Mesothelial cell of epicardium (in vitro differentiated cells): ENCODE measurements around the gene IDH3G. TPM values are rescaled to one million over a fixed set of nuclear protein-coding genes. Genes with fewer than 3 reads are reported as not detected.

Experiments used
- DNase-seq, 2 experiments: peaks; one replicate each; pipeline ENCODE4 v3.0.0; 2021; ENCODE audit warnings: low spot score in 2 of 2; ENCODE audit not compliant: unreplicated experiment in 2 of 2
- H3K27ac Mint-ChIP-seq: 2 replicates; pipeline ENCODE4 v1.8.0; 2021; ENCODE audit warnings: mixed read lengths
- H3K27me3 Mint-ChIP-seq: 2 replicates; pipeline ENCODE4 v1.8.0; 2021; ENCODE audit warnings: low read depth, mixed read lengths
- H3K36me3 Mint-ChIP-seq: 2 replicates; pipeline ENCODE4 v1.8.0; 2021; ENCODE audit warnings: mixed read lengths
- H3K4me1 Mint-ChIP-seq: 2 replicates; pipeline ENCODE4 v1.8.0; 2021; ENCODE audit warnings: mixed read lengths
- H3K4me3 Mint-ChIP-seq: 2 replicates; pipeline ENCODE4 v1.8.0; 2021; ENCODE audit warnings: mild to moderate bottlenecking, moderate library complexity, mixed read lengths
- H3K9me3 Mint-ChIP-seq: 2 replicates; pipeline ENCODE4 v1.8.0; 2021; ENCODE audit warnings: mixed read lengths
- total RNA-seq: library from RNA; stranded (reverse); gene quantifications from 3 replicates; pipeline ENCODE4 v1.2.1, GENCODE V29; 2021
- TF ChIP-seq, protein P1 (sequence below): fragments of 200-600 bp; sonication (generic); IDR thresholded peaks from one replicate; pipeline ENCODE4 v1.5.0; 2021; ENCODE audit warnings: antibody characterized with exemption; ENCODE audit not compliant: unreplicated experiment

IDH3G gene
- total RNA-seq, 1 donor from 2014 or later = 53.5 TPM

GRCh38 chrX:153800177-153800722, 6.1 kb upstream of the IDH3G start:
- no peak overlapping the region for H3K4me3 Mint-ChIP-seq
- no peaks in the 10 kb centered on the region for H3K27me3 Mint-ChIP-seq
- peaks cover 16% of the 10 kb centered on the region for H3K4me1 Mint-ChIP-seq
- no peaks in the 10 kb centered on the region for H3K9me3 Mint-ChIP-seq
- DNase-seq = no peak
- no peak overlapping the region for H3K27ac Mint-ChIP-seq
- no peaks in the 10 kb centered on the region for H3K36me3 Mint-ChIP-seq
- TF ChIP-seq, protein P1, sequence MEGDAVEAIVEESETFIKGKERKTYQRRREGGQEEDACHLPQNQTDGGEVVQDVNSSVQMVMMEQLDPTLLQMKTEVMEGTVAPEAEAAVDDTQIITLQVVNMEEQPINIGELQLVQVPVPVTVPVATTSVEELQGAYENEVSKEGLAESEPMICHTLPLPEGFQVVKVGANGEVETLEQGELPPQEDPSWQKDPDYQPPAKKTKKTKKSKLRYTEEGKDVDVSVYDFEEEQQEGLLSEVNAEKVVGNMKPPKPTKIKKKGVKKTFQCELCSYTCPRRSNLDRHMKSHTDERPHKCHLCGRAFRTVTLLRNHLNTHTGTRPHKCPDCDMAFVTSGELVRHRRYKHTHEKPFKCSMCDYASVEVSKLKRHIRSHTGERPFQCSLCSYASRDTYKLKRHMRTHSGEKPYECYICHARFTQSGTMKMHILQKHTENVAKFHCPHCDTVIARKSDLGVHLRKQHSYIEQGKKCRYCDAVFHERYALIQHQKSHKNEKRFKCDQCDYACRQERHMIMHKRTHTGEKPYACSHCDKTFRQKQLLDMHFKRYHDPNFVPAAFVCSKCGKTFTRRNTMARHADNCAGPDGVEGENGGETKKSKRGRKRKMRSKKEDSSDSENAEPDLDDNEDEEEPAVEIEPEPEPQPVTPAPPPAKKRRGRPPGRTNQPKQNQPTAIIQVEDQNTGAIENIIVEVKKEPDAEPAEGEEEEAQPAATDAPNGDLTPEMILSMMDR = no peak

GRCh38 chrX:153799326-153799725, 5.2 kb upstream of the IDH3G start:
- no peaks in the 10 kb centered on the region for H3K9me3 Mint-ChIP-seq
- no peaks in the 10 kb centered on the region for H3K36me3 Mint-ChIP-seq
- TF ChIP-seq, protein P1 = no peak
- no peak for DNase-seq
- H3K4me1 Mint-ChIP-seq = peaks cover 18% of the 10 kb centered on the region
- H3K4me3 Mint-ChIP-seq = no peak overlapping the region
- no peaks in the 10 kb centered on the region for H3K27me3 Mint-ChIP-seq
- H3K27ac Mint-ChIP-seq = no peak overlapping the region

- Mint-ChIP-seq H3K4me3 (no peak overlapping the region), H3K36me3 (peaks cover 3% of the 10 kb centered on the region), H3K27ac (no peak overlapping the region), H3K27me3 (no peaks in the 10 kb centered on the region), H3K4me1 (peaks cover 20% of the 10 kb centered on the region), H3K9me3 (peaks cover 5% of the 10 kb centered on the region)
- TF ChIP-seq, protein P1 = no peak
- no peak for DNase-seq
These were observed 3.3 kb upstream of the IDH3G start for GRCh38 chrX:153797415-153798015.

DNA sequence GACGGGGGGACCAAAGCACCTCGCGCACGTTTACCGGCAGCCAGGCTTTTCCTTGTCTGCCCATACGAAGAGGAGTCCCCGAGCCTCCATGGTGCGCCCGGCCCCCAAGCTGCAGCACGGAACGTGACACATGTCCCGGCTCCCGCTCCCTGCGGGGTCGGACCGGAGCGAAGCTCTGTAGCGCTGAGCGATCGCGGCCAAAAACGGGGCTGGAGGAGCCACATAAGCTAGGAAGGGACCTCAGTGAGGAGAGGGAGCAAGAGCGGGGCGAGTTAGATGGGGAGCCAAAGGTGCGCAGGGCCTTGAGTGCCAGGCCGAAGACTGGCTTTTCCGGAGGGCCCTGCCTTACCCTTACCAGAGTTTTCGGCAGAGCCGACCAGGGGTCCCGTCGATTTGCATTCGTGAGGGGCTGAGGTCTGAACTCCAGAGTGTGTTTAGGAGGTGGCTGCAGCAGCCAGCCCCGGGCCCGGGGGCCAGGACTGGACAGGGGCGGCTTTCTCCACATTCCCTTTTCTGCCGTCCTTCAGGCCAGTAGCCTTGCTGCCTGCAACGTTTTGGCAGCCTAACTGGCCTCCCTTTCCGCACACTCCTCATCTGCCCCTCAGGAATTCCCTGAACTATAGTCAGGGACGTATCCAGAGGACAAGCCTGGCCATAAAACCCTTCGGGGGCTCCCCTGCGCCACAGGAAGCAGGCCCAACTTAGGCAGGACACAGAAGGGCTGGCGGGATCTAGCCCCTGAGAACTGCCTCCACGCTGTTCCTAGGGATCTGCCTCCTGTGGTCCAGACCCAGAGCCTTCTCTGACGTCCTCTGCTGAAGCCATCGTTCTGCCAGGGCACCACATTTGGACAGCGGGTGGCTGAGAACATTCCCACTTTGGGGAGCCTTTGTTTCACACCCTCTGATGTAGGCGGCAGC, 982 bp upstream of the IDH3G start:
- H3K27me3 Mint-ChIP-seq = no peaks in the 10 kb centered on the region
- peak overlapping the region; percentile 97 for H3K27ac Mint-ChIP-seq
- peaks cover 3% of the 10 kb centered on the region for H3K36me3 Mint-ChIP-seq
- peak overlapping the region; percentile 89 for H3K4me3 Mint-ChIP-seq
- TF ChIP-seq, protein P1 = no peak
- DNase-seq = peak in 1 of 2 experiments; percentile 54
- H3K4me1 Mint-ChIP-seq = peaks cover 20% of the 10 kb centered on the region
- H3K9me3 Mint-ChIP-seq = peaks cover 8% of the 10 kb centered on the region

DNA sequence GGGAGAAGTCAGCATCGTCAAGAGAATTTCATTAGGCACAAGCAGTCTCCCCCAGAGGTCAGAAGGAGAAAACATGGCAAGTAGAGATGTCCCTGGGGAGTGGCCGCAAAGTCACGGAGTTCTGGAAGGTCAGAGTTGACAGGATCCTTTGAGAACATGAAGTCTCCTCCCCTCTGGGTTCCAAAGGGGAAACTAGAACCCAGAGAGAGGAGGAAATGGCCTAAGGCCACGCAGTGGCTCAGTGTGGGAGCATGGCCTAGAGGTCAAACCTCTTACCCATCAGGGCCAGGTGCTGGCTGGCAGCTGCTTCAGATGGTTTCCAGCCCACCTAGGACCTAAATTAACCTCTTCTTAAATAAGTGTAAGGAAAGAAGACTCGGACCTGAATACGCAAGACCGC, 884 bp downstream of the IDH3G start:
- H3K4me3 Mint-ChIP-seq = peak overlapping the region; percentile 89
- H3K36me3 Mint-ChIP-seq = peaks cover 3% of the 10 kb centered on the region
- TF ChIP-seq, protein P1 = no peak
- peaks cover 20% of the 10 kb centered on the region for H3K4me1 Mint-ChIP-seq
- peak overlapping the region; percentile 69 for H3K27ac Mint-ChIP-seq
- DNase-seq = no peak
- H3K27me3 Mint-ChIP-seq = no peaks in the 10 kb centered on the region
- peaks cover 8% of the 10 kb centered on the region for H3K9me3 Mint-ChIP-seq
